K562 (cell line): ENCODE data around the gene GFOD1. TPM values are rescaled to one million over a fixed set of nuclear protein-coding genes. Genes with fewer than 3 reads are reported as not detected.

Source experiments
- ATAC-seq: fragments of 200-7000 bp; cut with Tn5 transposase; 3 replicates; pipeline ENCODE4 v1.9.1; 2020; ENCODE audit warnings: moderate library complexity
- BruUV-seq: library from RNA; stranded (reverse); fragments of 400-500 nt; replicated peaks from 2 replicates; lab custom pipeline; 2021; lab: Mats Ljungman, UMichigan
- CTCF ChIA-PET: fragments of 300-600 bp; formaldehyde crosslinking; extraction: SDS; loops from one replicate; lab custom pipeline; 2021; ENCODE audit warnings: low intra/inter-chr PET ratio; lab: Yijun Ruan, JAX
- POLR2A ChIA-PET: fragments of 300-600, 350-650 bp; sonication (Branson Sonifier 250); formaldehyde crosslinking; extraction: SDS; loops from one replicate; lab custom pipeline; 2021; ENCODE audit warnings: antibody characterized with exemption, inconsistent platforms; lab: Yijun Ruan, JAX
- DNase-seq, 4 experiments: peaks; one replicate each; pipeline versions ENCODE4 v3.0.0 to v3.0.0-alpha.2; 2011 to 2018; ENCODE audit warnings: low spot score in 3 of 4, mixed read lengths in 3 of 4; ENCODE audit errors: extremely low read depth in 1 of 4
- FAIRE-seq: peaks from 2 replicates; lab custom pipeline; 2011; peaks lifted over from hg19 to GRCh38; lab: Jason Lieb, UNC
- H2AFZ ChIP-seq: 2 replicates; pipeline ENCODE4 v1.6.0; 2011; ENCODE audit warnings: low read depth, low read length, control low read depth, inconsistent platforms
- H3K27ac ChIP-seq: fragments of 200-600 bp; 3 replicates; pipeline ENCODE4 v1.8.0; 2011; ENCODE audit warnings: low read depth, mild to moderate bottlenecking, control low read depth, inconsistent platforms, low read length, moderate library complexity, mixed read lengths; ENCODE audit errors: extremely low read depth
- H3K27me3 ChIP-seq, 2 experiments: fragments of 300-600 bp in 1 of 2; 2 replicates in 1 of 2; 3 replicates in 1 of 2; pipeline versions ENCODE4 v1.6.0 to v1.8.0; 2011; ENCODE audit warnings: inconsistent platforms in 2 of 2, low read length in 2 of 2, mild to moderate bottlenecking in 1 of 2, mixed read lengths in 1 of 2, moderate library complexity in 1 of 2; ENCODE audit not compliant: control insufficient read depth in 2 of 2, insufficient read depth in 2 of 2
- H3K36me3 ChIP-seq: fragments of 300-600 bp; 3 replicates; pipeline ENCODE4 v1.8.0; 2011; ENCODE audit warnings: mild to moderate bottlenecking, low read length, inconsistent platforms; ENCODE audit not compliant: control insufficient read depth, insufficient read depth
- H3K4me1 ChIP-seq, 2 experiments: fragments of 200-600 bp in 1 of 2; replicated peaks in 1 of 2; 2 replicates in 1 of 2; 3 replicates in 1 of 2; pipeline versions ENCODE4 v1.5.1 to v1.8.0; 2011; ENCODE audit warnings: inconsistent platforms in 2 of 2, low read length in 2 of 2, mild to moderate bottlenecking in 1 of 2, mixed read lengths in 1 of 2, moderate library complexity in 1 of 2; ENCODE audit not compliant: control insufficient read depth in 2 of 2, insufficient read depth in 2 of 2
- H3K4me2 ChIP-seq: 2 replicates; pipeline ENCODE4 v1.6.1; 2011; ENCODE audit warnings: low read length, control low read depth, inconsistent platforms, mixed read lengths; ENCODE audit not compliant: insufficient read depth
- H3K4me3 ChIP-seq: fragments of 200-600 bp; sonication (generic), shearing (Covaris generic); 2 replicates; pipeline ENCODE4 v1.5.1; 2016; ENCODE audit warnings: control low read depth, inconsistent platforms
- H3K79me2 ChIP-seq: fragments of 200-600 bp; 3 replicates; pipeline ENCODE4 v1.8.0; 2011; ENCODE audit warnings: low read length, inconsistent platforms; ENCODE audit not compliant: control insufficient read depth, insufficient read depth
- H3K9ac ChIP-seq, 2 experiments: 2 replicates each; pipeline versions ENCODE4 v1.6.0 to v1.6.1; 2011; ENCODE audit warnings: low read depth in 2 of 2, low read length in 2 of 2, control low read depth in 1 of 2, inconsistent platforms in 1 of 2, mild to moderate bottlenecking in 1 of 2, mixed read lengths in 1 of 2; ENCODE audit not compliant: insufficient read depth in 1 of 2
- H3K9me1 ChIP-seq: one replicate; pipeline ENCODE4 v1.6.0; 2011; ENCODE audit warnings: inconsistent platforms, mild to moderate bottlenecking, low read length, moderate library complexity; ENCODE audit not compliant: control insufficient read depth, insufficient read depth
- H3K9me3 ChIP-seq: replicated peaks from 2 replicates; pipeline ENCODE4 v1.5.1; 2011; ENCODE audit warnings: low read depth, low read length, inconsistent platforms; ENCODE audit not compliant: control insufficient read depth, insufficient read depth
- H4K20me1 ChIP-seq: replicated peaks from 2 replicates; pipeline ENCODE4 v1.6.1; 2011; ENCODE audit warnings: low read length, inconsistent platforms, mixed read lengths; ENCODE audit not compliant: control insufficient read depth, insufficient read depth
- ARHGAP35 ChIP-seq: fragments of 450-650 bp; IDR thresholded peaks from 2 replicates; pipeline ENCODE4 v1.6.1; 2018; ENCODE audit not compliant: partially characterized antibody
- C11orf30 ChIP-seq: fragments of 450-650 bp; IDR thresholded peaks from 2 replicates; pipeline ENCODE4 v1.6.1; 2016; ENCODE audit warnings: low read depth, mild to moderate bottlenecking
- CGGBP1 ChIP-seq: fragments of 250-450 bp; sonication (Bioruptor Pico); IDR thresholded peaks from 2 replicates; pipeline ENCODE4 v1.9.0; 2021; ENCODE audit warnings: mild to moderate bottlenecking
- CTBP1 ChIP-seq: fragments of 450-650 bp; IDR thresholded peaks from 2 replicates; pipeline ENCODE4 v1.6.1; 2016; ENCODE audit warnings: borderline replicate concordance
- GTF2F1 ChIP-seq: IDR thresholded peaks from 2 replicates; pipeline ENCODE4 v1.6.1; 2011; ENCODE audit warnings: low read depth, low read length, improper control_type of control experiment
- NCOA6 ChIP-seq: fragments of 450-650 bp; IDR thresholded peaks from 2 replicates; pipeline ENCODE4 v1.6.1; 2017; ENCODE audit warnings: mild to moderate bottlenecking
- NR1H2 ChIP-seq: sonication (generic); formaldehyde crosslinking; IDR thresholded peaks from 2 replicates; pipeline ENCODE4 v1.4.0; 2020; ENCODE audit warnings: mild to moderate bottlenecking, missing genetic modification reagents
- ZKSCAN1 ChIP-seq: fragments of 150-350 bp; IDR thresholded peaks from 2 replicates; pipeline ENCODE4 v1.6.1; 2016; ENCODE audit warnings: low read depth, low read length
- ZNF274 ChIP-seq: IDR thresholded peaks from 2 replicates; pipeline ENCODE4 v1.6.1; 2011; ENCODE audit warnings: low read depth, mild to moderate bottlenecking, low read length, moderate library complexity, borderline replicate concordance
- WGBS: fragments of 100-300 bp; shearing (Covaris generic); methylation state at CpG from one replicate; pipeline ENCODE4 v1.1.6; 2016; ENCODE audit warnings: low coverage, mixed read lengths; ENCODE audit not compliant: insufficient coverage; ENCODE audit errors: missing lambda C conversion rate; 5-methylcytosine and 5-hydroxymethylcytosine counted together
- in situ Hi-C: fragments of 300-500 bp; cut with MboI; formaldehyde crosslinking; loops from 4 replicates; pipeline ENCODE4 v1.15.0; 2018; ENCODE audit warnings: inconsistent platforms, mixed read lengths
- intact Hi-C: fragments of 100-400 bp; cut with micrococcal nuclease; formaldehyde crosslinking; loops from 2 replicates; pipeline ENCODE4 v1.14.2; 2022
- polyA plus RNA-seq, 8 experiments: library from polyadenylated mRNA; depleted of rRNA in 4 of 8; stranded (reverse) in 5 of 8; unstranded in 3 of 8; fragments of >200 nt; fragmentation: Nextera tagmentation in 2 of 8; fragmentation: Illumina TruSeq in 1 of 8; extraction: Ambion mirVana in 2 of 8; extraction: Trizol in 1 of 8; gene quantifications; 2 replicates each; pipeline versions ENCODE4 v1.2.1 to v1.2.3, GENCODE V29; 2011 to 2014; ENCODE audit warnings: inconsistent platforms in 1 of 8, missing spikeins in 1 of 8
- total RNA-seq, 7 experiments: library from RNA; depleted of rRNA in 6 of 7; stranded (reverse); fragments of >200 nt in 6 of 7; fragmentation: Illumina TruSeq in 2 of 7; extraction: Trizol in 2 of 7; gene quantifications; 2 replicates each; pipeline versions ENCODE4 v1.2.1 to v1.2.3, GENCODE V29; 2011 to 2021; ENCODE audit warnings: low replicate concordance in 1 of 7
- TF ChIP-seq, protein P1 (sequence below): fragments of 200-400 bp; formaldehyde crosslinking; IDR thresholded peaks from 2 replicates; pipeline ENCODE4 v1.6.1; 2017; ENCODE audit warnings: mild to moderate bottlenecking, low read depth, low read length, moderate library complexity
- TF ChIP-seq, protein P2 (sequence below), 2 experiments: fragments of 150-350 bp in 1 of 2; IDR thresholded peaks; 2 replicates each; pipeline ENCODE4 v1.6.1; 2012 to 2016; ENCODE audit warnings: low read depth in 2 of 2, low read length in 2 of 2, mild to moderate bottlenecking in 1 of 2, moderate library complexity in 1 of 2
- TF ChIP-seq, protein P3 (sequence below): sonication (generic); formaldehyde crosslinking; IDR thresholded peaks from 2 replicates; pipeline ENCODE4 v1.8.1; 2023; ENCODE audit warnings: mild to moderate bottlenecking, missing genetic modification reagents

The GFOD1 gene
- total and polyA plus RNA-seq, 9 of the 15 experiments (the other 6 are each of a cell fraction or from before 2014, with no cell fraction given) = 3.8 to 12.0 (median 8.2) TPM

- TF ChIP-seq, protein P1, sequence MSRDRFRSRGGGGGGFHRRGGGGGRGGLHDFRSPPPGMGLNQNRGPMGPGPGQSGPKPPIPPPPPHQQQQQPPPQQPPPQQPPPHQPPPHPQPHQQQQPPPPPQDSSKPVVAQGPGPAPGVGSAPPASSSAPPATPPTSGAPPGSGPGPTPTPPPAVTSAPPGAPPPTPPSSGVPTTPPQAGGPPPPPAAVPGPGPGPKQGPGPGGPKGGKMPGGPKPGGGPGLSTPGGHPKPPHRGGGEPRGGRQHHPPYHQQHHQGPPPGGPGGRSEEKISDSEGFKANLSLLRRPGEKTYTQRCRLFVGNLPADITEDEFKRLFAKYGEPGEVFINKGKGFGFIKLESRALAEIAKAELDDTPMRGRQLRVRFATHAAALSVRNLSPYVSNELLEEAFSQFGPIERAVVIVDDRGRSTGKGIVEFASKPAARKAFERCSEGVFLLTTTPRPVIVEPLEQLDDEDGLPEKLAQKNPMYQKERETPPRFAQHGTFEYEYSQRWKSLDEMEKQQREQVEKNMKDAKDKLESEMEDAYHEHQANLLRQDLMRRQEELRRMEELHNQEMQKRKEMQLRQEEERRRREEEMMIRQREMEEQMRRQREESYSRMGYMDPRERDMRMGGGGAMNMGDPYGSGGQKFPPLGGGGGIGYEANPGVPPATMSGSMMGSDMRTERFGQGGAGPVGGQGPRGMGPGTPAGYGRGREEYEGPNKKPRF = no peak
- TF ChIP-seq, protein P2, sequence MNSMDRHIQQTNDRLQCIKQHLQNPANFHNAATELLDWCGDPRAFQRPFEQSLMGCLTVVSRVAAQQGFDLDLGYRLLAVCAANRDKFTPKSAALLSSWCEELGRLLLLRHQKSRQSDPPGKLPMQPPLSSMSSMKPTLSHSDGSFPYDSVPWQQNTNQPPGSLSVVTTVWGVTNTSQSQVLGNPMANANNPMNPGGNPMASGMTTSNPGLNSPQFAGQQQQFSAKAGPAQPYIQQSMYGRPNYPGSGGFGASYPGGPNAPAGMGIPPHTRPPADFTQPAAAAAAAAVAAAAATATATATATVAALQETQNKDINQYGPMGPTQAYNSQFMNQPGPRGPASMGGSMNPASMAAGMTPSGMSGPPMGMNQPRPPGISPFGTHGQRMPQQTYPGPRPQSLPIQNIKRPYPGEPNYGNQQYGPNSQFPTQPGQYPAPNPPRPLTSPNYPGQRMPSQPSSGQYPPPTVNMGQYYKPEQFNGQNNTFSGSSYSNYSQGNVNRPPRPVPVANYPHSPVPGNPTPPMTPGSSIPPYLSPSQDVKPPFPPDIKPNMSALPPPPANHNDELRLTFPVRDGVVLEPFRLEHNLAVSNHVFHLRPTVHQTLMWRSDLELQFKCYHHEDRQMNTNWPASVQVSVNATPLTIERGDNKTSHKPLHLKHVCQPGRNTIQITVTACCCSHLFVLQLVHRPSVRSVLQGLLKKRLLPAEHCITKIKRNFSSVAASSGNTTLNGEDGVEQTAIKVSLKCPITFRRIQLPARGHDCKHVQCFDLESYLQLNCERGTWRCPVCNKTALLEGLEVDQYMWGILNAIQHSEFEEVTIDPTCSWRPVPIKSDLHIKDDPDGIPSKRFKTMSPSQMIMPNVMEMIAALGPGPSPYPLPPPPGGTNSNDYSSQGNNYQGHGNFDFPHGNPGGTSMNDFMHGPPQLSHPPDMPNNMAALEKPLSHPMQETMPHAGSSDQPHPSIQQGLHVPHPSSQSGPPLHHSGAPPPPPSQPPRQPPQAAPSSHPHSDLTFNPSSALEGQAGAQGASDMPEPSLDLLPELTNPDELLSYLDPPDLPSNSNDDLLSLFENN (IDR thresholded peaks at IDR 0.05; ENCODE audit: low read depth in 2 of 2, low read length in 2 of 2) = no peak
Observed at GRCh38 chr6:13535306-13535705, 47.9 kb upstream of the GFOD1 start (continued).

- intact Hi-C loops (no loop called here), in situ Hi-C loops (no loop called here)
- Histone ChIP-seq H3K9ac (no peak overlapping the region), H3K79me2 (no peaks in the 10 kb centered on the region), H3K27ac (no peak overlapping the region), H3K9me1 (no peaks in the 10 kb centered on the region), H3K4me1 (no peaks in the 10 kb centered on the region), H3K4me3 (no peak overlapping the region), H4K20me1 (no peaks in the 10 kb centered on the region), H3K27me3 (peaks cover 10 to 28% of the 10 kb centered on the region in 2 experiments; a peak in 3 of 5 replicates), H3K9me3 (no peaks in the 10 kb centered on the region), H2AFZ (no peak overlapping the region), H3K4me2 (no peak overlapping the region), H3K36me3 (no peaks in the 10 kb centered on the region)
- BruUV-seq = no TSS peak
- FAIRE-seq (no peak), DNase-seq (no peak), ATAC-seq (no peak)
- ChIA-PET CTCF (interaction anchor here (0.6 kb wide), 1 partner anchor 77 kb away, joined by 3 read pairs; no protein-coding TSS in a partner anchor), POLR2A (interaction anchor here (0.6 to 1.5 kb wide), 2 partner anchors 37 to 368 kb away, joined by 3 to 5 read pairs; no protein-coding TSS in a partner anchor)
- TF ChIP-seq ZKSCAN1 (no peak), ZNF274 (no peak), ARHGAP35 (no peak), NR1H2 (CRISPR knock-in tag) (no peak), CGGBP1 (CRISPR knock-in tag) (no peak), CTBP1 (no peak), NCOA6 (no peak), C11orf30 (no peak), GTF2F1 (no peak)
- TF ChIP-seq, protein P3, sequence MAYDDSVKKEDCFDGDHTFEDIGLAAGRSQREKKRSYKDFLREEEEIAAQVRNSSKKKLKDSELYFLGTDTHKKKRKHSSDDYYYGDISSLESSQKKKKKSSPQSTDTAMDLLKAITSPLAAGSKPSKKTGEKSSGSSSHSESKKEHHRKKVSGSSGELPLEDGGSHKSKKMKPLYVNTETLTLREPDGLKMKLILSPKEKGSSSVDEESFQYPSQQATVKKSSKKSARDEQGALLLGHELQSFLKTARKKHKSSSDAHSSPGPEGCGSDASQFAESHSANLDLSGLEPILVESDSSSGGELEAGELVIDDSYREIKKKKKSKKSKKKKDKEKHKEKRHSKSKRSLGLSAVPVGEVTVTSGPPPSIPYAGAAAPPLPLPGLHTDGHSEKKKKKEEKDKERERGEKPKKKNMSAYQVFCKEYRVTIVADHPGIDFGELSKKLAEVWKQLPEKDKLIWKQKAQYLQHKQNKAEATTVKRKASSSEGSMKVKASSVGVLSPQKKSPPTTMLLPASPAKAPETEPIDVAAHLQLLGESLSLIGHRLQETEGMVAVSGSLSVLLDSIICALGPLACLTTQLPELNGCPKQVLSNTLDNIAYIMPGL = no peak
- WGBS = 0% methylated on average over 3 of the region's 3 CpGs
Observed at GRCh38 chr6:13534536-13534935, 47.1 kb upstream of the GFOD1 start.
